ENCODE data around the gene ZIC2.

GRCh38 chr13:99984461-99985240, 3.1 kb downstream of the ZIC2 start:
- TF ChIP-seq CTCF (tag by site-specific recombination; IDR thresholded peaks at IDR 0.05) (no peak), REST (tag by site-specific recombination; IDR thresholded peaks at IDR 0.05) (no peak), ZNF555 (tag by site-specific recombination; conservative IDR thresholded peaks at IDR 0.05) (no peak), ZNF274 (IDR thresholded peaks at IDR 0.05; ENCODE audit: low read length) (no peak), ZNF274 (tag by site-specific recombination; IDR thresholded peaks at IDR 0.05; ENCODE audit: borderline replicate concordance) (no peak), ZNF121 (tag by site-specific recombination; IDR thresholded peaks at IDR 0.05) (no peak), SP2 (tag by site-specific recombination; IDR thresholded peaks at IDR 0.05) (peak; percentile 26), SP3 (tag by site-specific recombination; IDR thresholded peaks at IDR 0.05) (no peak), ZNF146 (tag by site-specific recombination; IDR thresholded peaks at IDR 0.05) (no peak), ZNF791 (tag by site-specific recombination; IDR thresholded peaks at IDR 0.05) (no peak), ZNF114 (tag by site-specific recombination; IDR thresholded peaks at IDR 0.05) (no peak), ZNF416 (tag by site-specific recombination; IDR thresholded peaks at IDR 0.05) (no peak), YY1 (tag by site-specific recombination; IDR thresholded peaks at IDR 0.05) (no peak), ZNF175 (tag by site-specific recombination; IDR thresholded peaks at IDR 0.05) (no peak), AEBP2 (tag by site-specific recombination; IDR thresholded peaks at IDR 0.05; ENCODE audit: borderline replicate concordance) (no peak)
